HL-60 (cell line): ENCODE data around the gene TMEM253.

Source experiments
- DNase-seq, 2 experiments: peaks; one replicate each; pipeline ENCODE4 v3.0.0-alpha.2; 2010 to 2020; ENCODE audit warnings: low read depth in 1 of 2, low spot score in 1 of 2
- H3K27ac ChIP-seq: fragments of 250-450 bp; sonication (Bioruptor Pico); replicated peaks from 2 replicates; pipeline ENCODE4 v1.5.1; 2020; ENCODE audit warnings: mild to moderate bottlenecking, moderate library complexity
- H3K27me3 ChIP-seq: fragments of 250-450 bp; sonication (Bioruptor Pico); 2 replicates; pipeline ENCODE4 v1.5.1; 2021; ENCODE audit warnings: mild to moderate bottlenecking, moderate library complexity; ENCODE audit not compliant: insufficient read depth, poor library complexity, severe bottlenecking
- H3K4me3 ChIP-seq: replicated peaks from 2 replicates; pipeline ENCODE4 v1.5.1; 2011; ENCODE audit warnings: mild to moderate bottlenecking, control low read depth, low read length; ENCODE audit not compliant: insufficient read depth
- GABPA ChIP-seq: IDR thresholded peaks from 2 replicates; pipeline ENCODE4 v1.6.1; 2012; ENCODE audit warnings: low read depth
- POLR2AphosphoS5 ChIP-seq: IDR thresholded peaks from 2 replicates; pipeline ENCODE4 v1.6.1; 2012; ENCODE audit warnings: low read depth
- SPI1 ChIP-seq: IDR thresholded peaks from 2 replicates; pipeline ENCODE4 v1.6.1; 2012; ENCODE audit warnings: low read depth, mild to moderate bottlenecking, borderline replicate concordance
- TF ChIP-seq, protein P1 (sequence below): IDR thresholded peaks from one replicate; pipeline ENCODE4 v1.5.1; 2011; ENCODE audit warnings: low read length, control low read depth, inconsistent platforms; ENCODE audit not compliant: insufficient read depth
- TF ChIP-seq, protein P2 (sequence below): IDR thresholded peaks from 2 replicates; pipeline ENCODE4 v1.6.1; 2012; ENCODE audit warnings: low read depth; ENCODE audit not compliant: insufficient replicate concordance

Gene TMEM253

DNA sequence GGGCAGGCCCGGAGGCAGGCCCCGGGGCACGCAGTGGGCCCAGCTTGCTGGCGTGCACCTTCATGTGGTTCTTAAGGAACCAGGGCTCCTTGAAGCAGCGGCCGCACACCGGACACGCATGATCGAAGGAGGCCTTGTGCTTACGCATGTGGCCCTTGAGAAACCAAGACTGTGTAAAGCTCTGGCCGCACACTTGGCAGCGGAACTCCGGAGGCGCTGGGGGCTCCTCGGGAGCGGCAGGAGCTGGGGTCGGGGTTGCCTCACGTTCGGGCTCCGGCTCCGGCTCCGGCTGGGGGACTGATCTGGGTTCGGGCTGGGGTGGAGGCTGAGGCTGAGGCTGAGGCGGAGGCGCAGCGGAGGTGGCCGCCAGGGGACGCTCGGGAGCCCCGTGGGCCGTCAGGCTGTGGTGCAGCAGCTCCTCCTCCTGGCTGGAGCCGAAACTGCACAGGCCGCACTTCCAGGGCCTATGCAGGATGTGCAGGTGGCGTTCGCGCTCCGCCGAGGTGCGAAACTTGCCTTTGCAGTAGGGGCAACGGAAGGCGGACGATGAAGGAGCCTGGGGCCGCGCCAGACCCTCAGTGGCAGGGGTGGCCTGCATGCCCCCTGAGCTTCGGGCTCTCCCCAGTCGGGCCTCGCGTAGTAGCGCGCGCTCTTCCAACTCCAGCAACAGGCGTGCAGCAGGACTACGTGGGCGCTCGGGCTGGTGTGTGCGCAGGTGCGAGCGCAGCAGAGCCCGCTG is 8.4 kb upstream of the TMEM253 start:
- TF ChIP-seq SPI1 (no peak), POLR2AphosphoS5 (peak; percentile 58; the same call in 1 of the 2 replicates)
- TF ChIP-seq, protein P1, sequence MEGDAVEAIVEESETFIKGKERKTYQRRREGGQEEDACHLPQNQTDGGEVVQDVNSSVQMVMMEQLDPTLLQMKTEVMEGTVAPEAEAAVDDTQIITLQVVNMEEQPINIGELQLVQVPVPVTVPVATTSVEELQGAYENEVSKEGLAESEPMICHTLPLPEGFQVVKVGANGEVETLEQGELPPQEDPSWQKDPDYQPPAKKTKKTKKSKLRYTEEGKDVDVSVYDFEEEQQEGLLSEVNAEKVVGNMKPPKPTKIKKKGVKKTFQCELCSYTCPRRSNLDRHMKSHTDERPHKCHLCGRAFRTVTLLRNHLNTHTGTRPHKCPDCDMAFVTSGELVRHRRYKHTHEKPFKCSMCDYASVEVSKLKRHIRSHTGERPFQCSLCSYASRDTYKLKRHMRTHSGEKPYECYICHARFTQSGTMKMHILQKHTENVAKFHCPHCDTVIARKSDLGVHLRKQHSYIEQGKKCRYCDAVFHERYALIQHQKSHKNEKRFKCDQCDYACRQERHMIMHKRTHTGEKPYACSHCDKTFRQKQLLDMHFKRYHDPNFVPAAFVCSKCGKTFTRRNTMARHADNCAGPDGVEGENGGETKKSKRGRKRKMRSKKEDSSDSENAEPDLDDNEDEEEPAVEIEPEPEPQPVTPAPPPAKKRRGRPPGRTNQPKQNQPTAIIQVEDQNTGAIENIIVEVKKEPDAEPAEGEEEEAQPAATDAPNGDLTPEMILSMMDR = peak; percentile 100
- Histone ChIP-seq H3K27me3 (no peaks in the 10 kb centered on the region), H3K27ac (no peak overlapping the region), H3K4me3 (no peak overlapping the region)
- DNase-seq = peak; percentile 51 to 82

DNA sequence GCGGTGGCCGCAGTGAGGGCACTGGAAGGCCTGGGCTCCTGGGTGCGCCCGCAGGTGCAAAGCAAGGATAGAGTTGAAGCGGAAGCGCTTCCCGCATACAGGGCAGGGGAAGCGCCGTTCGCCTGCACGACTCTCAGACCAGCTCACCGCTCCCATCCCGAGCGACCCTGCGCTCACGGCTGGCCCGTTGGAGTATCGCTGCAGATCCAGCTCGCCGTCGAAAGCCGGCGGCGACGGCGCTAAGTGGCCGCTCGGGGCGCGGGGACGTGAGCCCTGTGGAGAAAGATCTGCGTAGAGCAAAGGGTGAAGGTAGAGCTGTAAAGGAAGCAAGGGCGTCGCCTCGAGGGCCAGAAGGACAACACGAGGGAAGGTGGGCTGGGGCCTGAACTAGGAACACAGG is 7.8 kb upstream of the TMEM253 start:
- no peak for DNase-seq
- Histone ChIP-seq H3K4me3 (no peak overlapping the region), H3K27me3 (no peaks in the 10 kb centered on the region), H3K27ac (no peak overlapping the region)
- no peak for TF ChIP-seq GABPA
- TF ChIP-seq, protein P2, sequence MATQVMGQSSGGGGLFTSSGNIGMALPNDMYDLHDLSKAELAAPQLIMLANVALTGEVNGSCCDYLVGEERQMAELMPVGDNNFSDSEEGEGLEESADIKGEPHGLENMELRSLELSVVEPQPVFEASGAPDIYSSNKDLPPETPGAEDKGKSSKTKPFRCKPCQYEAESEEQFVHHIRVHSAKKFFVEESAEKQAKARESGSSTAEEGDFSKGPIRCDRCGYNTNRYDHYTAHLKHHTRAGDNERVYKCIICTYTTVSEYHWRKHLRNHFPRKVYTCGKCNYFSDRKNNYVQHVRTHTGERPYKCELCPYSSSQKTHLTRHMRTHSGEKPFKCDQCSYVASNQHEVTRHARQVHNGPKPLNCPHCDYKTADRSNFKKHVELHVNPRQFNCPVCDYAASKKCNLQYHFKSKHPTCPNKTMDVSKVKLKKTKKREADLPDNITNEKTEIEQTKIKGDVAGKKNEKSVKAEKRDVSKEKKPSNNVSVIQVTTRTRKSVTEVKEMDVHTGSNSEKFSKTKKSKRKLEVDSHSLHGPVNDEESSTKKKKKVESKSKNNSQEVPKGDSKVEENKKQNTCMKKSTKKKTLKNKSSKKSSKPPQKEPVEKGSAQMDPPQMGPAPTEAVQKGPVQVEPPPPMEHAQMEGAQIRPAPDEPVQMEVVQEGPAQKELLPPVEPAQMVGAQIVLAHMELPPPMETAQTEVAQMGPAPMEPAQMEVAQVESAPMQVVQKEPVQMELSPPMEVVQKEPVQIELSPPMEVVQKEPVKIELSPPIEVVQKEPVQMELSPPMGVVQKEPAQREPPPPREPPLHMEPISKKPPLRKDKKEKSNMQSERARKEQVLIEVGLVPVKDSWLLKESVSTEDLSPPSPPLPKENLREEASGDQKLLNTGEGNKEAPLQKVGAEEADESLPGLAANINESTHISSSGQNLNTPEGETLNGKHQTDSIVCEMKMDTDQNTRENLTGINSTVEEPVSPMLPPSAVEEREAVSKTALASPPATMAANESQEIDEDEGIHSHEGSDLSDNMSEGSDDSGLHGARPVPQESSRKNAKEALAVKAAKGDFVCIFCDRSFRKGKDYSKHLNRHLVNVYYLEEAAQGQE = no peak
- no peak for TF ChIP-seq POLR2AphosphoS5
- TF ChIP-seq, protein P1 = no peak
- TF ChIP-seq SPI1 = no peak

DNA sequence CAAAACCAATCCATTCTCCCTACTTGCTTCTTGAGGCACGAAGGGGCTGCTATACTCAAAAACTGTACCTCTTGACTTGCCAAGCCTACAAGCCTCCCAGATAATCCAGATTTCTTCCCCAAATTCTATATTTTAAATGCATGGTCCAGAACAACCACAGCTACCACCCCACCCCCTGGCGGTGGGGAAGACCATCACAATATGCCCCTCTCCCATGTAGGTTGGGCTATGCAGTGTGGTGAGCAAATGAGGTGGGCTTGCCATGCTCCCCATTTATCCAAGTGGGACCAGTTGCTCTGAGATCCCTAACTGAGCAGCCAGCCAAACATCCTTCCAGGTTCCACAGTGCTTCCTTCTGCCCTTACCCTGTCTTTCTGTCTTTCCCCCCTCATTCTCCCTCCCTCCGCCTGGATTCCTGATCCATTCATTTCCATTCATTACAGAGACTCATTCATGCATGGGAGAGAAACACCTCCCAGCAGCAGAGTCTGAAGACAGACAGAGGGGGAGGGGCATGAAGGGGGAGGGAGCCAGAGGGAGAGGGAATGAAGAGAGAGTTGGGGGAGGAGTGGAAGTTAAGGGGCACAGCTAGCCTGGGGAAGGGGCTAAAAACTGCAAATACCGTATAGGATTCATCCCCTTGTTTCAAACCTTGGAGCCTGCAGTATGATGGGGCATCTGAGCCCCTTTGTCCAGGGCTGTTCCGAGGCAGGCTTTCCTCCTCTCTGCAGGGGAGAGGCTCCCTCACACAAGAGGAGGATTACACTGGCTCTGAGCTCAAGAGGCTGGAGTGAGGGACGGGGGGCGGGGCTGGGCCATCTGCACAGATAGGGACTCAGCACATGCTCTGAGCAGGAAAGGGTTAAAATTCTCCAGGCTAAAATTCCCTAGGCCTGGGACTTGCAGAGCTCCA is 6.8 kb upstream of the TMEM253 start:
- TF ChIP-seq GABPA (no peak), POLR2AphosphoS5 (no peak), SPI1 (no peak)
- TF ChIP-seq, protein P2 = no peak
- TF ChIP-seq, protein P1 = no peak
- no peak overlapping the region for H3K4me3 ChIP-seq
- no peak for DNase-seq

More for the DNA sequence above, 6.8 kb upstream of the TMEM253 start:
- Histone ChIP-seq H3K27ac (no peak overlapping the region), H3K27me3 (no peaks in the 10 kb centered on the region)
